Measurements from ENCODE around the gene SNX19. TPM values are rescaled to one million over a fixed set of nuclear protein-coding genes. Genes with fewer than 3 reads are reported as not detected.

SNX19 gene
- polyA plus RNA-seq, 1 of the 3 experiments (the other 2 are of a cell fraction): 16.6 TPM

DNA sequence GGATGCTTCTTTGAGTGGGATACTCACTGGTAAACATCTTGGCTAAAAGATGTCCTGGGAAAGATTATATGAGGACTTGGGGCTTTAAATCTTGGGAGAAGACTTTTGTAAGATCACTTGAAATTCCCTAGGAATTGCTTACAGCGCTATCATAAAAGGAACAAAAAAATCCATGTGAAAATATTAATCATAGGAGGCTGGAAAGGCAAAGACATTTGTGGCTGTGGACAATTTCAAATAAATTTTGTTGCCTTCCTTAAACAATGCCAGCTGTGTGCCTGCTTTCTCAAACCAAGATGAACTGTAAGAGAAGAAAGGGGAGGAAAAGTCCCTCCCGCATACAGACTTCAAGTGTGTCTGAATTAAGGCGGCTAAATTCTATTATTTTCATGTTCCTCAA is 75.6 kb downstream of the SNX19 start:
- CTCF ChIA-PET: interaction anchor here (0.6 to 2.1 kb wide), 6 partner anchors 21 to 409 kb away, joined by 3 to 18 read pairs (median 6); no protein-coding TSS in a partner anchor
- Histone ChIP-seq H3K9me2 (no peaks in the 10 kb centered on the region), H3K27me3 (ENCODE audit: insufficient read depth) (no peaks in the 10 kb centered on the region), H3K79me2 (ENCODE audit: insufficient read depth) (no peaks in the 10 kb centered on the region), H4K20me1 (ENCODE audit: insufficient read depth) (no peaks in the 10 kb centered on the region), H2AFZ (ENCODE audit: low read depth) (peak overlapping the region; percentile 43; the same call in 1 of the 2 replicates), H3K9ac (no peak overlapping the region), H3K4me2 (no peak overlapping the region; the same call in 1 of the 2 replicates), H3K36me3 (replicated peaks in 1 of 2; ENCODE audit: control insufficient read depth in 1 of 2, insufficient read depth in 2 of 2, low read length in 1 of 2) (no peaks in the 10 kb centered on the region), H3K4me3 (ENCODE audit: low read depth in 2 of 2, low read length in 1 of 2) (no peak overlapping the region), H3K9me3 (no peaks in the 10 kb centered on the region), H3K27ac (ENCODE audit: low read depth in 2 of 2, low read length in 1 of 2) (no peak overlapping the region), H3F3A (replicated peaks; ENCODE audit: insufficient read depth) (no peaks in the 10 kb centered on the region), H3K4me1 (ENCODE audit: control insufficient read depth in 1 of 2, insufficient read depth in 2 of 2, low read depth in 1 of 2, low read length in 1 of 2) (no peaks in the 10 kb centered on the region; a peak in 1 of 4 replicates)
- WGBS (ENCODE audit: low lambda C conversion rate): 53% methylated on average over 3 of the region's 3 CpGs
- TF ChIP-seq GATA2 (CRISPR knock-in tag; IDR thresholded peaks at IDR 0.05): no peak
- TF ChIP-seq, protein P1, sequence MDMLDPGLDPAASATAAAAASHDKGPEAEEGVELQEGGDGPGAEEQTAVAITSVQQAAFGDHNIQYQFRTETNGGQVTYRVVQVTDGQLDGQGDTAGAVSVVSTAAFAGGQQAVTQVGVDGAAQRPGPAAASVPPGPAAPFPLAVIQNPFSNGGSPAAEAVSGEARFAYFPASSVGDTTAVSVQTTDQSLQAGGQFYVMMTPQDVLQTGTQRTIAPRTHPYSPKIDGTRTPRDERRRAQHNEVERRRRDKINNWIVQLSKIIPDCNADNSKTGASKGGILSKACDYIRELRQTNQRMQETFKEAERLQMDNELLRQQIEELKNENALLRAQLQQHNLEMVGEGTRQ (IDR thresholded peaks at IDR 0.05; ENCODE audit: borderline replicate concordance, low read depth, low read length): no peak
- no peak for TF ChIP-seq GABPA (IDR thresholded peaks at IDR 0.05; ENCODE audit: low read depth)
- TF ChIP-seq, protein P2, sequence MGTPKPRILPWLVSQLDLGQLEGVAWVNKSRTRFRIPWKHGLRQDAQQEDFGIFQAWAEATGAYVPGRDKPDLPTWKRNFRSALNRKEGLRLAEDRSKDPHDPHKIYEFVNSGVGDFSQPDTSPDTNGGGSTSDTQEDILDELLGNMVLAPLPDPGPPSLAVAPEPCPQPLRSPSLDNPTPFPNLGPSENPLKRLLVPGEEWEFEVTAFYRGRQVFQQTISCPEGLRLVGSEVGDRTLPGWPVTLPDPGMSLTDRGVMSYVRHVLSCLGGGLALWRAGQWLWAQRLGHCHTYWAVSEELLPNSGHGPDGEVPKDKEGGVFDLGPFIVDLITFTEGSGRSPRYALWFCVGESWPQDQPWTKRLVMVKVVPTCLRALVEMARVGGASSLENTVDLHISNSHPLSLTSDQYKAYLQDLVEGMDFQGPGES (IDR thresholded peaks at IDR 0.05; ENCODE audit: low read depth, low read length): no peak
- TF ChIP-seq MXI1 (IDR thresholded peaks at IDR 0.05; ENCODE audit: low read depth, low read length): no peak
- TF ChIP-seq, protein P3, sequence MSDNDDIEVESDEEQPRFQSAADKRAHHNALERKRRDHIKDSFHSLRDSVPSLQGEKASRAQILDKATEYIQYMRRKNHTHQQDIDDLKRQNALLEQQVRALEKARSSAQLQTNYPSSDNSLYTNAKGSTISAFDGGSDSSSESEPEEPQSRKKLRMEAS (IDR thresholded peaks at IDR 0.05; ENCODE audit: low read depth): no peak
- TF ChIP-seq RAD21 (IDR thresholded peaks at IDR 0.05; ENCODE audit: low read length): no peak
- no peak for TF ChIP-seq TAF1 (IDR thresholded peaks at IDR 0.05; ENCODE audit: borderline replicate concordance, low read depth, low read length)
- TF ChIP-seq POLR2AphosphoS5 (IDR thresholded peaks at IDR 0.05; ENCODE audit: low read depth, low read length): no peak
- no peak for DNase-seq
- POLR2A ChIA-PET: no interaction called here

DNA sequence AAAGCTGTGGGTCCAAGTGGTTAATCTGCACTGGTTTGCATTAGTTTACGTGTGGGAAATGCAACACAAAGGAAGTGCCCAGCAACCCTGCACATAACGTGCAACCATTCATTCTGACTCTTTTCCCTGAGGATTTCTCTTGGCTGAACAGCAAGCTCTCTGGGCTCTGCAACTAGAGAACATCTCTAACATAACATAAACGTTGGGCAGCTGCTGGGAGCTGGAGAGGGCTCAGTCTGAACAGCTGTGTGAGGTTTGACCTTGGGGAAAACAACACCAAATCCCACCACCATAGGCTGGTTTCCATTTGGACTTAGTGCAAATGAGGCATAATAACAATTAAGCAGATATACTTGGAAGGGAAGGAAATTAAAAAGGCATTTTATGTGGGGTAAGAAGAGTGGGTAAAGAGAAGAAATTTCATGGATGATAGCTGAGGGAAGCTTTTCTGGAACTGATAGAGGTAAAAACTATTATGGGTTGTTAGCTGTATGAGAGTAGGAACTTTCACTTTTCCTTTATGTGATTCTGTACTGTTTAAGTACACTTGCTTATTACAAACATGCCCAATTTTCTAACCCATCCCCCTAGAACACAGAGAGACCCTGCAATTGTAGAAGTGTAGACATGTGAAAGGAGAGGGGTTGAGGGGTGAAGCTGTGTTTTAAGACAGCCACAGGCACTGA is 76.2 kb downstream of the SNX19 start:
- no peaks in the 10 kb centered on the region for H3K9me3 ChIP-seq
- no peaks in the 10 kb centered on the region for H3K9me2 ChIP-seq
- no peak for DNase-seq
- ChIA-PET POLR2A (no interaction called here), CTCF (interaction anchor here (0.6 to 2.1 kb wide), 7 partner anchors 22 to 409 kb away, joined by 3 to 18 read pairs (median 5); no protein-coding TSS in a partner anchor)
- H3K4me3 ChIP-seq (ENCODE audit: low read depth in 2 of 2, low read length in 1 of 2): no peak overlapping the region
- peak overlapping the region; percentile 43; the same call in 1 of the 2 replicates for H2AFZ ChIP-seq (ENCODE audit: low read depth)
- no peaks in the 10 kb centered on the region for H3K79me2 ChIP-seq (ENCODE audit: insufficient read depth)
- H4K20me1 ChIP-seq (ENCODE audit: insufficient read depth): no peaks in the 10 kb centered on the region
- H3K36me3 ChIP-seq (replicated peaks in 1 of 2; ENCODE audit: control insufficient read depth in 1 of 2, insufficient read depth in 2 of 2, low read length in 1 of 2): no peaks in the 10 kb centered on the region
- no peak overlapping the region for H3K27ac ChIP-seq (ENCODE audit: low read depth in 2 of 2, low read length in 1 of 2)
- H3F3A ChIP-seq (replicated peaks; ENCODE audit: insufficient read depth): no peaks in the 10 kb centered on the region
- no peak overlapping the region; the same call in 1 of the 2 replicates for H3K4me2 ChIP-seq
- H3K4me1 ChIP-seq (ENCODE audit: control insufficient read depth in 1 of 2, insufficient read depth in 2 of 2, low read depth in 1 of 2, low read length in 1 of 2): no peaks in the 10 kb centered on the region
- WGBS (ENCODE audit: low lambda C conversion rate): 37% methylated on average over 3 of the region's 3 CpGs
- no peak overlapping the region for H3K9ac ChIP-seq
- TF ChIP-seq GABPA (IDR thresholded peaks at IDR 0.05; ENCODE audit: low read depth): no peak
- no peak for TF ChIP-seq FOXM1 (IDR thresholded peaks at IDR 0.05; ENCODE audit: low read depth)
- TF ChIP-seq FOXJ3 (CRISPR knock-in tag; IDR thresholded peaks at IDR 0.05): no peak
- TF ChIP-seq RXRA (IDR thresholded peaks at IDR 0.05; ENCODE audit: borderline replicate concordance, low read depth): no peak
- H3K27me3 ChIP-seq (ENCODE audit: insufficient read depth): no peaks in the 10 kb centered on the region

All from SK-N-SH (cell line).